GM21619 (cell line): ENCODE results near the gene EDC3.

Experiments
- ATAC-seq: cut with Tn5 transposase; IDR thresholded peaks from one replicate; pipeline ENCODE4 v1.9.1; 2021; ENCODE audit not compliant: unreplicated experiment

Gene EDC3

GRCh38 chr15:74626752-74627692 is 68.8 kb downstream of the EDC3 start:
- peak; percentile 53 for ATAC-seq

GRCh38 chr15:74626336-74626735 is 69.5 kb downstream of the EDC3 start:
- no peak for ATAC-seq

- ATAC-seq = no peak
Observed at GRCh38 chr15:74625693-74626092, 70.1 kb downstream of the EDC3 start.

GRCh38 chr15:74624020-74624602 is 71.7 kb downstream of the EDC3 start:
- no peak for ATAC-seq

GRCh38 chr15:74622758-74623157 is 73.1 kb downstream of the EDC3 start:
- ATAC-seq = no peak

GRCh38 chr15:74621936-74622335 is 73.9 kb downstream of the EDC3 start:
- ATAC-seq = no peak

GRCh38 chr15:74621546-74621920 is 74.3 kb downstream of the EDC3 start:
- ATAC-seq = no peak

GRCh38 chr15:74620636-74621545 is 74.9 kb downstream of the EDC3 start:
- peak; percentile 50 for ATAC-seq

- ATAC-seq = no peak
Observed at GRCh38 chr15:74619916-74620635, 75.7 kb downstream of the EDC3 start.

- no peak for ATAC-seq
Observed at GRCh38 chr15:74618841-74619596, 76.8 kb downstream of the EDC3 start.

GRCh38 chr15:74616996-74617395 is 78.8 kb downstream of the EDC3 start:
- ATAC-seq = no peak

- ATAC-seq = no peak
Observed at GRCh38 chr15:74616366-74616939, 79.4 kb downstream of the EDC3 start.

- ATAC-seq = peak; percentile 74
Observed at GRCh38 chr15:74615508-74616365, 80.1 kb downstream of the EDC3 start, which contains the start of gene CLK3. Gene CLK3, plus strand, starts transcription at chr15:74615836. Its CDS starts 3,361 bp downstream, at chr15:74619197.

- peak; percentile 39 for ATAC-seq
Observed at GRCh38 chr15:74614744-74615507, 80.9 kb downstream of the EDC3 start.

GRCh38 chr15:74613953-74614743 is 81.7 kb downstream of the EDC3 start:
- no peak for ATAC-seq

GRCh38 chr15:74613089-74613952 is 82.5 kb downstream of the EDC3 start:
- ATAC-seq = no peak
